DMS 273 (cell line): ENCODE measurements around the gene PER1.

Experiments
- DNase-seq: peaks from one replicate; lab custom pipeline; 2025; ENCODE audit not compliant: unreplicated experiment; lab: John Stamatoyannopoulos, UW

The PER1 gene

GRCh38 chr17:8152112-8152775 is at the start of gene PER1:
PER1 (minus strand) TSS chr17:8152404; CDS start chr17:8150706, 1,698 bp downstream.
- DNase-seq, result peak; percentile 85

GRCh38 chr17:8192070-8192815 is 40.0 kb upstream of the PER1 start:
- DNase-seq, result peak; percentile 63

- no peak for DNase-seq
These were observed 38.3 kb upstream of the PER1 start for GRCh38 chr17:8190506-8190905.

- DNase-seq, result peak; percentile 97
These were observed 37.7 kb upstream of the PER1 start, which contains the start of gene BORCS6 for GRCh38 chr17:8189711-8190477. BORCS6 (minus strand) TSS chr17:8190180; CDS start chr17:8190140, 40 bp downstream.

- no peak for DNase-seq
These were observed 37.0 kb upstream of the PER1 start for GRCh38 chr17:8189041-8189710.

GRCh38 chr17:8188263-8188839 is 36.1 kb upstream of the PER1 start:
- DNase-seq, result peak; percentile 30

- peak; percentile 98 for DNase-seq
These were observed 35.5 kb upstream of the PER1 start for GRCh38 chr17:8187517-8188262.

- peak; percentile 97 for DNase-seq
These were observed 34.7 kb upstream of the PER1 start for GRCh38 chr17:8186787-8187516.

GRCh38 chr17:8186446-8186786 is 34.2 kb upstream of the PER1 start:
- no peak for DNase-seq

- peak; percentile 83 for DNase-seq
These were observed 33.6 kb upstream of the PER1 start for GRCh38 chr17:8185582-8186445.

GRCh38 chr17:8176998-8177731 is 25.0 kb upstream of the PER1 start:
- DNase-seq, result no peak

GRCh38 chr17:8176197-8176940 is 24.2 kb upstream of the PER1 start, which contains the start of gene TMEM107:
TMEM107 (minus strand) TSS chr17:8176380; CDS start chr17:8176286, 94 bp downstream.
- DNase-seq, result peak; percentile 94

- DNase-seq, result no peak
These were observed 23.6 kb upstream of the PER1 start for GRCh38 chr17:8175795-8176196.

GRCh38 chr17:8173871-8174322 is 21.7 kb upstream of the PER1 start:
- DNase-seq, result peak; percentile 68

GRCh38 chr17:8173056-8173870 is 21.1 kb upstream of the PER1 start:
- DNase-seq, result peak; percentile 95

GRCh38 chr17:8170186-8170585 is 18.0 kb upstream of the PER1 start:
- DNase-seq, result peak; percentile 48
